Measurements from ENCODE around the gene MED28.
"Not testable (repeated sequence)": the region's sequence is repeated elsewhere in the genome, so short reads cannot be mapped to it uniquely, and the experiment has no call there.

The MED28 gene

GRCh38 chr4:17614416-17615299 lies at the start of gene MED28:
TSS of gene MED28 (plus strand) at chr4:17614641. CDS start at chr4:17614655, 14 bp downstream.
- ATAC-seq = peak; percentile 91
- TF ChIP-seq CSRNP3 (CRISPR knock-in tag; IDR thresholded peaks at IDR 0.05) (no peak; the same call in 1 of the 2 replicates), ZFP3 (CRISPR knock-in tag; IDR thresholded peaks at IDR 0.05) (no peak), TSHZ2 (CRISPR knock-in tag; IDR thresholded peaks at IDR 0.05) (0 out of 2 replicates have a peak, but pooled peaks have one; percentile 19), ARNTL (CRISPR knock-in tag; IDR thresholded peaks at IDR 0.05; ENCODE audit: borderline replicate concordance, low read depth) (no peak), ESRRG (CRISPR knock-in tag; IDR thresholded peaks at IDR 0.05) (no peak), ZNF8 (CRISPR knock-in tag; IDR thresholded peaks at IDR 0.05) (no peak)

- no peak for TF ChIP-seq TSHZ2 (CRISPR knock-in tag; IDR thresholded peaks at IDR 0.05)
- ATAC-seq = no peak
Measured at GRCh38 chr4:17565846-17566245, 48.6 kb upstream of the MED28 start.

- no peak; the same call in 2 of the 3 replicates for ATAC-seq
- TF ChIP-seq POU6F1 (CRISPR knock-in tag; IDR thresholded peaks at IDR 0.05; ENCODE audit: borderline replicate concordance, low read depth) (no peak), ARNTL (CRISPR knock-in tag; IDR thresholded peaks at IDR 0.05; ENCODE audit: borderline replicate concordance, low read depth) (no peak), GLIS3 (CRISPR knock-in tag; IDR thresholded peaks at IDR 0.05) (no peak), PPARA (CRISPR knock-in tag; IDR thresholded peaks at IDR 0.05; ENCODE audit: borderline replicate concordance) (no peak), SNAI2 (CRISPR knock-in tag; IDR thresholded peaks at IDR 0.05) (no peak), ZFP3 (CRISPR knock-in tag; IDR thresholded peaks at IDR 0.05) (no peak), ZNF565 (CRISPR knock-in tag; conservative IDR thresholded peaks at IDR 0.05; ENCODE audit: low read depth) (no peak), PATZ1 (CRISPR knock-in tag; IDR thresholded peaks at IDR 0.05; ENCODE audit: borderline replicate concordance) (no peak), RARB (CRISPR knock-in tag; IDR thresholded peaks at IDR 0.05) (no peak), ZFP30 (CRISPR knock-in tag; IDR thresholded peaks at IDR 0.05) (no peak)
Measured at GRCh38 chr4:17567271-17567670, 47.2 kb upstream of the MED28 start.

GRCh38 chr4:17574206-17574605 lies 40.2 kb upstream of the MED28 start:
- no peak for ATAC-seq
- TF ChIP-seq TSHZ2 (CRISPR knock-in tag; IDR thresholded peaks at IDR 0.05) (no peak), PPARA (CRISPR knock-in tag; IDR thresholded peaks at IDR 0.05; ENCODE audit: borderline replicate concordance) (no peak), OSR1 (CRISPR knock-in tag; IDR thresholded peaks at IDR 0.05) (no peak), TCF4 (CRISPR knock-in tag; IDR thresholded peaks at IDR 0.05; ENCODE audit: borderline replicate concordance) (no peak)

- not testable (repeated sequence) for ATAC-seq
Measured at GRCh38 chr4:17575177-17575576, 39.3 kb upstream of the MED28 start.

Measured in SK-N-SH treated with all-trans-retinoic acid at 6 μM for 48 hours (cell line).